Nephron (organoid): ENCODE measurements around the gene TSBP1.

ENCODE experiments used
- H3K27ac Mint-ChIP-seq, 3 experiments: 2 replicates each; pipeline ENCODE4 v1.8.0; 2020; ENCODE audit warnings: mixed read lengths in 3 of 3, mild to moderate bottlenecking in 2 of 3, moderate library complexity in 1 of 3
- H3K27me3 Mint-ChIP-seq: 2 replicates; pipeline ENCODE4 v1.8.0; 2021; ENCODE audit warnings: low read depth, mild to moderate bottlenecking, moderate library complexity, mixed read lengths
- H3K36me3 Mint-ChIP-seq: 2 replicates; pipeline ENCODE4 v1.8.0; 2020; ENCODE audit warnings: low read depth, mixed read lengths
- H3K4me1 Mint-ChIP-seq: 2 replicates; pipeline ENCODE4 v1.8.0; 2020; ENCODE audit warnings: mixed read lengths
- H3K4me3 Mint-ChIP-seq, 3 experiments: 2 replicates each; pipeline ENCODE4 v1.8.0; 2020; ENCODE audit warnings: mild to moderate bottlenecking in 3 of 3, mixed read lengths in 3 of 3, moderate library complexity in 2 of 3
- H3K9me3 Mint-ChIP-seq: 2 replicates; pipeline ENCODE4 v1.8.0; 2020; ENCODE audit warnings: mixed read lengths
- TF ChIP-seq, protein P1 (sequence below), 3 experiments: fragments of 200-600 bp; sonication (generic); IDR thresholded peaks; one replicate each; pipeline ENCODE4 v1.5.0; 2021; ENCODE audit warnings: antibody characterized with exemption in 3 of 3; ENCODE audit not compliant: unreplicated experiment in 3 of 3

Gene TSBP1

GRCh38 chr6:32340242-32340641, 31.5 kb downstream of the TSBP1 start:
- H3K4me1 Mint-ChIP-seq, result no peaks in the 10 kb centered on the region
- H3K4me3 Mint-ChIP-seq, result no peak overlapping the region
- TF ChIP-seq, protein P1, sequence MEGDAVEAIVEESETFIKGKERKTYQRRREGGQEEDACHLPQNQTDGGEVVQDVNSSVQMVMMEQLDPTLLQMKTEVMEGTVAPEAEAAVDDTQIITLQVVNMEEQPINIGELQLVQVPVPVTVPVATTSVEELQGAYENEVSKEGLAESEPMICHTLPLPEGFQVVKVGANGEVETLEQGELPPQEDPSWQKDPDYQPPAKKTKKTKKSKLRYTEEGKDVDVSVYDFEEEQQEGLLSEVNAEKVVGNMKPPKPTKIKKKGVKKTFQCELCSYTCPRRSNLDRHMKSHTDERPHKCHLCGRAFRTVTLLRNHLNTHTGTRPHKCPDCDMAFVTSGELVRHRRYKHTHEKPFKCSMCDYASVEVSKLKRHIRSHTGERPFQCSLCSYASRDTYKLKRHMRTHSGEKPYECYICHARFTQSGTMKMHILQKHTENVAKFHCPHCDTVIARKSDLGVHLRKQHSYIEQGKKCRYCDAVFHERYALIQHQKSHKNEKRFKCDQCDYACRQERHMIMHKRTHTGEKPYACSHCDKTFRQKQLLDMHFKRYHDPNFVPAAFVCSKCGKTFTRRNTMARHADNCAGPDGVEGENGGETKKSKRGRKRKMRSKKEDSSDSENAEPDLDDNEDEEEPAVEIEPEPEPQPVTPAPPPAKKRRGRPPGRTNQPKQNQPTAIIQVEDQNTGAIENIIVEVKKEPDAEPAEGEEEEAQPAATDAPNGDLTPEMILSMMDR (IDR thresholded peaks at IDR 0.05; ENCODE audit: unreplicated experiment in 3 of 3), result no peak
- no peak overlapping the region for H3K27ac Mint-ChIP-seq
- no peaks in the 10 kb centered on the region for H3K27me3 Mint-ChIP-seq
- H3K9me3 Mint-ChIP-seq, result no peaks in the 10 kb centered on the region
- no peaks in the 10 kb centered on the region for H3K36me3 Mint-ChIP-seq

GRCh38 chr6:32337186-32337805, 34.4 kb downstream of the TSBP1 start:
- Mint-ChIP-seq H3K9me3 (no peaks in the 10 kb centered on the region), H3K4me3 (no peak overlapping the region), H3K4me1 (no peaks in the 10 kb centered on the region), H3K27ac (no peak overlapping the region), H3K36me3 (no peaks in the 10 kb centered on the region), H3K27me3 (no peaks in the 10 kb centered on the region)
- TF ChIP-seq, protein P1 (IDR thresholded peaks at IDR 0.05; ENCODE audit: unreplicated experiment in 3 of 3), result no peak

DNA sequence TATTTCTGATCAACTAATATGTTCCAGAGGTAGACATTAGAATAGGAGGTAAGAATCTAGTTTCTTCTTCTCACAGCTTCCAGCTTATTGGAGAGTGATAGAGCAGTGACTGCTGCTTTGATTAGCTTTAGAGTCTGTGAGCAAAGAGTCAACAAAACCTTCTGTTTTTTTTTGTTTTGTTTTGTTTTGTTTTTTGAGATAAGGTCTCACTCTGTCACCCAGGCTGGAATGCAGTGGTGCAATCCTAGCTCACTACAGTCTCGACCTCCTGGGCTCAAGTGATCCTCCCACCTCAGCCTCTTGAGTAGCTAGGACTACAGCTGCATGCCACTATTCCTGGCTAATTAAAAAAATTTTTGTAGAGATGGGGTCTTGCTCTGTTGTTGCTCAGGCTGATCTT, 39.3 kb downstream of the TSBP1 start:
- no peak overlapping the region for H3K4me3 Mint-ChIP-seq
- peaks cover 5% of the 10 kb centered on the region for H3K4me1 Mint-ChIP-seq
- H3K27ac Mint-ChIP-seq, result no peak overlapping the region
- TF ChIP-seq, protein P1 (IDR thresholded peaks at IDR 0.05; ENCODE audit: unreplicated experiment in 3 of 3), result no peak
- H3K9me3 Mint-ChIP-seq, result no peaks in the 10 kb centered on the region
- no peaks in the 10 kb centered on the region for H3K36me3 Mint-ChIP-seq
- no peaks in the 10 kb centered on the region for H3K27me3 Mint-ChIP-seq

GRCh38 chr6:32329141-32329540, 42.6 kb downstream of the TSBP1 start:
- Mint-ChIP-seq H3K27ac (no peak overlapping the region), H3K4me1 (peaks cover 8% of the 10 kb centered on the region), H3K4me3 (no peak overlapping the region), H3K9me3 (no peaks in the 10 kb centered on the region), H3K36me3 (no peaks in the 10 kb centered on the region), H3K27me3 (no peaks in the 10 kb centered on the region)
- TF ChIP-seq, protein P1 (IDR thresholded peaks at IDR 0.05; ENCODE audit: unreplicated experiment in 3 of 3), result no peak

- TF ChIP-seq, protein P1 (IDR thresholded peaks at IDR 0.05; ENCODE audit: unreplicated experiment in 3 of 3), result no peak
- Mint-ChIP-seq H3K9me3 (no peaks in the 10 kb centered on the region), H3K4me3 (no peak overlapping the region), H3K27me3 (no peaks in the 10 kb centered on the region), H3K36me3 (no peaks in the 10 kb centered on the region), H3K27ac (peak overlapping the region in 1 of 3 experiments; percentile 4), H3K4me1 (peaks cover 8% of the 10 kb centered on the region)
These were observed 44.6 kb downstream of the TSBP1 start for GRCh38 chr6:32327103-32327502.

- no peaks in the 10 kb centered on the region for H3K9me3 Mint-ChIP-seq
- TF ChIP-seq, protein P1 (IDR thresholded peaks at IDR 0.05; ENCODE audit: unreplicated experiment in 3 of 3), result no peak
- no peaks in the 10 kb centered on the region for H3K36me3 Mint-ChIP-seq
- H3K4me3 Mint-ChIP-seq, result no peak overlapping the region
- H3K27me3 Mint-ChIP-seq, result no peaks in the 10 kb centered on the region
- no peak overlapping the region for H3K27ac Mint-ChIP-seq
- no peaks in the 10 kb centered on the region for H3K4me1 Mint-ChIP-seq
These were observed 53.2 kb downstream of the TSBP1 start for GRCh38 chr6:32318501-32318900.
